Activated T-cell treated with anti-CD3 and anti-CD28 coated beads, Interleukin-2, amount 50 U/mL, for 1 hour (primary cell): ENCODE results near the gene EXOSC6.
A peak's percentile ranks its signal among the peaks of the same experiment; 100 is the strongest.
"Not testable (repeated sequence)": the region's sequence is repeated elsewhere in the genome, so short reads cannot be mapped to it uniquely, and the experiment has no call there.

Source experiments
- DNase-seq: peaks from one replicate; pipeline ENCODE4 v3.0.0-alpha.2; 2020

EXOSC6 gene

DNA sequence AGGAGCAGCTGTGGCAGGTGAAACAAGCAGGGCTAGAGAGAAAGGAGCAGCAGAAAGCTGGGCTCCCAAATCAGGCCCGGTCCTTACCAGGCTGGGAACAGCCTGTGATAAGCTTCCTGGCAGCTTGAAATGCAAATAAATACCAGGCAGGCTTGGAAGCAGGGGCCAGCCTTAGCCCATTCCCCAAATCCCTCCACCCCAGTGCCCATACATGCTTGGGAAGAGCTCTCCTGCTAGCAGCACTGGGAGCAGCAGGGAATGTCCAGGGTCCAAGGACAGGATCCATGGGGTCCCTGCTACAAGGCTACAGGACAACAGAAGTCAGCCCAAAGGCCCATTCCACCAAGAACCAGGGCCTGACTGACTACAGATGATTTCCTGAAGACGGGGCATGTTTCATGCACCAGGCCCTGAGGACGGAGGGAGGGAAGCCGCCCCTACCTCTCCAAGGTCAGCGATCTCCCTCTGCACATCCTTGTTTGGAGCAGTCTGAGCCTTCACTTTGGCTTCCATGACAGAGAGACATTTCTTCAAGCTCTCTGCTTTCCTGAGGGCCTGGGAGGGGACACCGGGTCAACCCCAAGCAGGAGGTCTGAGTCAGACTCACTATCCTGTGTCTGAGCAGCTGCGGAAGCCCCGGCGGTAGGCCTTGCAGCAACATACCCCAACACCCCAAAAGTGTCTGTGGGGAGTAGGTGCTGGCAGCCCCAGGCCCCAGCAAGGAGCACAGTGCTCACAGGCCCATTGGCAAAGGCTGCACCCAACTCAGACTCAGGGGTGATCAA lies 2.6 kb upstream of the EXOSC6 start:
- DNase-seq, result no peak

DNA sequence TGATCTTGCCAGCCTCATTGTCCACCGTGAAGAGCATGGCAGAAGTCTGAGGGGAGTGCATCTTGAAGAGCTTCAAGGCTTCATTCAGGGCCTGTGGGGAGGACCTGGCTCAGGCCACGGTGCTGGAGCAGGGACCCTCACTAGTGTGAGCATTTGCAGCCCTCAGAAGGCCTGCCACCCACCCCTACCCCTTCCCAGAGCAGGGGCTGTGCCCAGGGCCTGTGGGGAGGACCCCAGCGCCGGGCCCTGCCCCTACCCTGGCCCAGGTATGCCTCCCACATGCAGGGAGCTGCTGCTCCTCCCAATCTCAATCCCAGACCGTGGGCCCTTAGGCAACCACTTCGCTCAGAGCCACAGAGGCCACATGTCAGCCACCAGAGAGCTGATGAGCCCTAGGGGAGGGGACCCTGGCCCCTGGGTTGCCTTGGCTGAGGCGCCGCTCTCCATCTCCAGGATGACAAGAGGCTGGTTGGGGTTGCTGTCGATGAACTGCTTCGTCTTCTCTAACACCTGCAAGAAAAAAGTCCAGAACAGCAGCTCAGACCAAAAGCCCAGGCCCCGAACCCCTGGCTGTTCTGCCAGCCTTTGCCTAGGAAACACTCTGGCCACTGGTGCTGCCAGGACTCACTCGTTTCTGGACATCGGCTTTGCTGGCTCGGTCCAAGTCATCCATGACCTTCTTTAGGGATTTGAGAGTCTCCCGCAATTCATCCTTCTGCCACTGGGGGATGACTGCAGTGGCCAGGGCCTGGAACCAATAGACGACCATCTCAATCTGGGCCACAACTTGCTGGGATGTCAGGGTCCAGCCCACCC lies 1.8 kb upstream of the EXOSC6 start:
- DNase-seq, result peak; percentile 37

DNA sequence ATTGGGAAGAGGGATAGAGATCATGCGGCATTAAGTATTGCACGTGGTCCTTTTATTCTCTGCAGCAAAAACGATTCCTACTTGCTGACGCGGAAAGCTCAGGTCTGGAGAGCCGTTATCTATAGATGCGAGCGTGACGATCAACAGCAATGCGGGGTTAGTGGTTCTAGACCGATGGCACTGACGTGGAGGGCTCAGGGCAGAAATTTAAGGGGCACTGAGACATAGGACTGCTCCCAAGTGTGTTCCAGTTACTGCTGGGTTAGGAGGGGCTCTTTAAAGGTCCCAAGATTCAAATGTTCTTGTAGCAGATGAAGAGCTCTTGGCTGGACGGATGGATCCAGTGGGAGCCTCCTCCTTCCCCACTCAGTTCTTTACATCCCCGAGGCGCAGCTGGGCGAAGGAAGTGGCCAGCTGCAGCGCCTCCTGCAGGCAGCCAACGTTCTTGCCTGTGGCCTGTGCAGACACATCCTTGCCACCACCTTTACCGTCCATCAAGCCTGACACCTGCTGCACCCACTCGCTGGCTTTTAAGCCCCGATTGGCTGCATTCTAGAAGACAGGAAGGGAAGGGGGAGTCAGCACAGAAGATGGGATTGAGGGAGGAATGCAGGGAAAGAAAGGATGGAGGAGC lies 732 bp upstream of the EXOSC6 start:
- no peak for DNase-seq

DNA sequence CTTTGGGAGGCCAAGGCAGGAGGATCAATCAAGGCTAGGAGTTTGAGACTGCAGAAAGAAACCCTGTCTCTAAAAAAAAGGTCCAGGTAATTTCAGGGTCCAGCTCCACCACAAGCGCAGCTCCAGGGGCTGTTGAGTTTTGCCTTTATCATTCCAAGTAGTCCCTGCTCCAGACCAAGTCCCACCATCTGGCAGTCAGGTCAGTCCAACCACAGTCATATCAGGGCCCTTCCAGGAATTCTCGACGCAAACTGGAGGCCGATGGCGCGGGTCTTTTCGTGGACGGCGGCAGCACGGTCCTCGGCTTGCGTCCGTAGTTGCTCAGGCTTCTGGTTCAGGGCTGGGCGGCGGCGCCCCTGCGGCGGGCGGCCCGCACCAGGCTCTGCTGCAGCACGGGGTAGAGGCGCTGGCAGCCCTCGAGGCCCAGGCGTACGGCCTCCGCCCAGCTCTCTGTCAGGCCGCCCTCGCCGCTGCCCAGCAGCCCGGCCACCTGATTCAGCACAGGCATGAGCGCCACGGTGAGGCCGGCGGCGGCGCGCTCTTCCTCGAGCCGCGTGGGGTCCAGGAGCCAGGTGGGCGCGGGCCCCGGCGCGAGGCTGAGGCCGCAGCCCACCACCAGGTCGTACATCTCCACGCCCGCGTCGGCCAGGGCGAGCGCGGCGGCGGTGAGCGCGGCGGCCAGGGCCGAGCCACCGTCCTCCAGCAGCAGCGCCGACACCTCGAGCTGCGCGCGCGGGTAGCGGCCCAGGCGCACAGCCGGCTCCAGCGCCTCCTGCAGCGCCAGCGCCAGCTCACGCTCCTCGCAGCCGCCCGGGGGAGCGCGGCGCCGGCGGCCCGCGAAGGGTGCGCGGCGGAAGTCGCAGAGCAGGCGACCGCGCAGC lies 752 bp downstream of the EXOSC6 start:
- DNase-seq, result no peak

- not testable (repeated sequence) for DNase-seq
Measured at GRCh38 chr16:70249697-70250096, 2.0 kb downstream of the EXOSC6 start.

DNA sequence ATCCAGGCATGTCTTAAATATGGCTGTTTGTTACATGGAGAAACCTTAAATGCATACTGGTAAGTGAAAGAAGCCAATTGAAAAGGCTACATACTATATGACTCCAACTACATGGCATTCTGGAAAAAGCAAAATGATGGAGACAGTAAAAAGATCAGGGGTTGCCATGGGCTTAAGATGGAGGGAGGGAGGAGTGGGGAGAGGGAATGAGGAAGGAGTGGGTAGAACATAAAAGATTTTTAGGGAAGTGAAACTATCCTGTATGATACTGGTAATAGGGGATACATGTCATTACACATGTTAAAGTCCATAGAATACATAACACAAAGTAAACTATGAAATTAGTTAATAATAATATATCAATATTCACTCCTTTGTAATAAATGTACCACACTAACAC lies 13.0 kb downstream of the EXOSC6 start:
- not testable (repeated sequence) for DNase-seq

GRCh38 chr16:70231831-70232230 lies 19.9 kb downstream of the EXOSC6 start:
- DNase-seq, result not testable (repeated sequence)

DNA sequence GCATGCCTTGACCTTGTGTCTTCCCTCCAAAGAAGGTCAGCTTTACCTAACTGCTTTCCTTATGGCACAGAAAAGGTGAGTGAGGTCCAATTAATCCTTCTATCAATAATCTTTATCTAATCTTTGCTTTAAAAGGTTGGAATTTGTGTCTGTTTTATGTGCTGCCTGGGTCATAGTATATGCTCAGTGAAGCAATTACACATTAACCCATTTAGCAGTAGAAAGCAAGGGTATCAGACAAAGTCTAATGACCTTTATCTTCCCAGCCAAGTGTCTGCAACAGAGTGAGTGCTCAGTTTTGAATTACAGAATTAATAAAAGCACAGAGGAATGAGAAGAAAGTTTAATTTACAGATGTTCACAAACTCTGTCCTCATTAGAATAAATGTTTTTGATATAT lies 25.7 kb downstream of the EXOSC6 start:
- not testable (repeated sequence) for DNase-seq

GRCh38 chr16:70225430-70225829 lies 26.3 kb downstream of the EXOSC6 start:
- not testable (repeated sequence) for DNase-seq

- not testable (repeated sequence) for DNase-seq
Measured at GRCh38 chr16:70224645-70225044, 27.1 kb downstream of the EXOSC6 start.

DNA sequence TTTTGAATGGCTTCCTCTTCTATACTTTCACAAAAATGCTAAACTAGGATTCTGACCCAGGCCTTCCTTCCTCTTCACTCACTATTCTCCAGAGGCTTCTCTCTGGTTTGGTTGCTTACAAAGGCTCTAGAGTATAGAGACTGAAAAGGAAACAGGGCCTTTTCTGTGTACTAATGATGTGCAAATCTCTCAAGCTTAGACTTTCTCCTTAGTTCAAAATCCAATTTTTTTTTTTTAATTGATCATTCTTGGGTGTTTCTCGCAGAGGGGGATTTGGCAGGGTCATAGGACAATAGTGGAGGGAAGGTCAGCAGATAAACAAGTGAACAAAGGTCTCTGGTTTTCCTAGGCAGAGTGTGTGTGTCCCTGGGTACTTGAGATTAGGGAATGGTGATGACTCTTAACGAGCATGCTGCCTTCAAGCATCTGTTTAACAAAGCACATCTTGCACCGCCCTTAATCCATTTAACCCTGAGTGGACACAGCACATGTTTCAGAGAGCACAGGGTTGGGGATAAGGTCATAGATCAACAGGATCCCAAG lies 27.7 kb downstream of the EXOSC6 start:
- not testable (repeated sequence) for DNase-seq

GRCh38 chr16:70223216-70223615 lies 28.5 kb downstream of the EXOSC6 start:
- not testable (repeated sequence) for DNase-seq

- not testable (repeated sequence) for DNase-seq
Measured at GRCh38 chr16:70222574-70222973, 29.2 kb downstream of the EXOSC6 start.

GRCh38 chr16:70218586-70218985 lies 33.2 kb downstream of the EXOSC6 start:
- not testable (repeated sequence) for DNase-seq

DNA sequence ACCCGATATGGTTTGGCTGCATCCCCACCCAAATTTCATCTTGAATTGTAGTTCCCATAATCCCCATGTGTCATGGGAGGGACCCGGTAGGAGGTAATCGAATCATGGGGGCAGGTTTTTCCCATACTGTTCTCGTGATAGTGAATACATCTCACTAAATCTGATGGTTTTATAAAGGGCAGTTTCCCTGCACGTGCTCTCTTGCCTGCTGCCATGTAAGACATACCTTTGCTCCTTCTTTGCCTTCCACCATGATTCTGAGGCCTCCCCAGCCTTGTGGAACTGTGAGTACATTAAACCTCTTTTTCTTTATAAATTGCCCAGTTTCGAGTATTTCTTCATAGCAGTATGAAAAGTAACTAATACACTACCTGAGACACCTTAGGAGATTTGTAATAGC lies 45.4 kb downstream of the EXOSC6 start:
- DNase-seq, result not testable (repeated sequence)

GRCh38 chr16:70204668-70205405 lies 46.9 kb downstream of the EXOSC6 start:
- DNase-seq, result not testable (repeated sequence)

- not testable (repeated sequence) for DNase-seq
Measured at GRCh38 chr16:70204010-70204409, 47.7 kb downstream of the EXOSC6 start.

DNA sequence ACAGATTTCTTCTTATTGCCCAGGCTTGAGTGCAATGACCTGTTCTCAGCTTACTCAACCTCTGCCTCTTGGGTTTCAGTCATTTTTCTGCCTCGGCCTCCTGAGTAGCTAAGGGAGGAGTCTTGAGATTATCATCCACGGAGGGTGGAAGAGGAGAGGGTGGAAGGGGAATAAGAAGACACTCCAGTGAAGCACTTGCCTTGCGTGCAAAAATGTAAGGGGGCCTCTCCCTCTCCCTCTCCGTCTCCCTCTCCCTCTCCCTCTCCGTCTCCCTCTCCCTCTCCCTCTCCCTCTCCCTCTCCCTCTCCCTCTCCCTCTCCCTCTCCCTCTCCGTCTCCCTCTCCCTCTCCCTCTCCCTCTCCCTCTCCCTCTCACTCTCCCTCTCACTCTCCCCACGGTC lies 48.2 kb downstream of the EXOSC6 start:
- not testable (repeated sequence) for DNase-seq

- DNase-seq, result not testable (repeated sequence)
Measured at GRCh38 chr16:70200063-70200462, 51.7 kb downstream of the EXOSC6 start.

DNA sequence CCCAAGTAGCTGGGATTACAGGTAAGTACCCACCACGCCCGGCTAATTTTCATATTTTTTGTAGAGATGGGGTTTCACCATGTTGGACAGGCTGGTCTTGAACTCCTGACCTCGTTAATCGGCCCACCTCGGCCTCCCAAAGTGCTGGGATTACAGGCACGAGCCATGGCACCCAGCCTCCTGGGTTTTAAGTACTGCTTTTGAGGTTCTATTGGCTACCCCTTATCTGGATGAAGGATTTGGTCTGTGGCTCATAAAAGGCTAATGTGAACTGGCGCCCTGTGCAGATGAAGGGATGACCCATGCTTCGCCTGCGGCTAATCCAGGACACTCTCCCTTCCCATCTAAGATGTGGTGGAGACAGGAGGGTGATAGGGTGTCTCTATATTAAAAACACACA lies 52.6 kb downstream of the EXOSC6 start:
- DNase-seq, result not testable (repeated sequence)

GRCh38 chr16:70198666-70199065 lies 53.1 kb downstream of the EXOSC6 start:
- not testable (repeated sequence) for DNase-seq
